Measurements from ENCODE around the gene DCTN4.

The DCTN4 gene

GRCh38 chr5:150662731-150663516 lies 95.9 kb downstream of the DCTN4 start:
- DNase-seq: no peak

- DNase-seq: no peak
Observed at GRCh38 chr5:150661821-150662596, 96.8 kb downstream of the DCTN4 start.

GRCh38 chr5:150661086-150661485 lies 97.7 kb downstream of the DCTN4 start, which contains the start of gene MYOZ3:
Gene MYOZ3, plus strand, starts transcription at chr5:150661251. Its CDS starts 1,691 bp downstream, at chr5:150662942.
- no peak for DNase-seq

- DNase-seq: peak; percentile 49
Observed at GRCh38 chr5:150660108-150660831, 98.5 kb downstream of the DCTN4 start.

GRCh38 chr5:150659360-150660107 lies 99.3 kb downstream of the DCTN4 start:
- no peak for DNase-seq

GRCh38 chr5:150658699-150659265 lies 100.0 kb downstream of the DCTN4 start:
- no peak for DNase-seq
